Testis (tissue), 2 donors: ENCODE data around the gene HLCS.
A peak's percentile ranks its signal among the peaks of the same experiment; 100 is the strongest.

Source experiments
- POLR2A ChIP-seq: fragments of 450-650 bp; IDR thresholded peaks from one replicate; pipeline ENCODE4 v1.6.1; 2017; ENCODE audit warnings: antibody characterized with exemption, mild to moderate bottlenecking, moderate library complexity
- TF ChIP-seq, protein P1 (sequence below), 3 experiments: fragments of 450-650 bp in 2 of 3; fragments of 200-600 bp in 1 of 3; sonication (generic) in 1 of 3; IDR thresholded peaks; one replicate each; pipeline ENCODE4 v1.5.1; 2016 to 2019; ENCODE audit warnings: antibody characterized with exemption in 3 of 3, mild to moderate bottlenecking in 2 of 3, moderate library complexity in 1 of 3

DNA sequence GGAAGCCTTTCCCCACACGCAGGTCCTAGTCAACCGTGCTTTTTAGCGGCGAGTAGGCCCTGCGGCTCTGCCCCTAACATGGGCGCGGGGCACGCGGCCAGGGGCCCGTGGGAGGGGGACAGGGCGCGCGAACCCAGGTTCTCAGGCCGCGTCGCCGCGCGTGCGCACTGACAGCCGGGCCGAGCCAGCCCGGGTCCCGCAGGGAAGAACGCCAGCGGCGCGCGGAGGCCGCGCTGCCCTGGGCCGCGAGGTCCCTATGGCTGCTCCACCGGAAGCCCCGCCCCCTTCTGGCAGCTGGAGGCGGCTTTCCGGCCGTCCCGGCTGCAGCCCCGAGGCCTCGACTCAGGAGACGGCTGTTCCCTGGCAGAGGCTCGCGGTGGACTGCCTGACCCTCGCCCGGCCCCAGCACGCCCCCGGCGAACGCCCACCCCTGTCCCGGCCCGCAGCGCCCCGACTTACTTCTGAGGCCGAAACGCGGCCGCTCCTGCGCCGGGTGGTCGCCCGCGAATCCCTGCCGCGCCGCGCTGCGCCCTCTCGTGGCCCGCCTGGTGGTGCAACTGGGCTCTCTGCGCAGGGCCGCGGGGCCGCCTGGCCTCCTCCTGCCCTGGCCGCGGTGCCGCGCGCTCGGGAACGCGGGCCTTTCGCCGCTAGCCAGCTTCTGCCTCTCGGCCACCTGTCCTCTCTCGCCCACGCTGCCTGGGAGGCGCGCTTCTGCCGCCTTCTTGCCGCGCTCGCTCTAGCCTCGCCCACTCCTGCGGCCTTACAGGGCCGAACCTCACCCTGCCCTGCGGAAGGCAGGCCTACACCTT lies 23.4 kb upstream of the HLCS start:
- TF ChIP-seq, protein P1, sequence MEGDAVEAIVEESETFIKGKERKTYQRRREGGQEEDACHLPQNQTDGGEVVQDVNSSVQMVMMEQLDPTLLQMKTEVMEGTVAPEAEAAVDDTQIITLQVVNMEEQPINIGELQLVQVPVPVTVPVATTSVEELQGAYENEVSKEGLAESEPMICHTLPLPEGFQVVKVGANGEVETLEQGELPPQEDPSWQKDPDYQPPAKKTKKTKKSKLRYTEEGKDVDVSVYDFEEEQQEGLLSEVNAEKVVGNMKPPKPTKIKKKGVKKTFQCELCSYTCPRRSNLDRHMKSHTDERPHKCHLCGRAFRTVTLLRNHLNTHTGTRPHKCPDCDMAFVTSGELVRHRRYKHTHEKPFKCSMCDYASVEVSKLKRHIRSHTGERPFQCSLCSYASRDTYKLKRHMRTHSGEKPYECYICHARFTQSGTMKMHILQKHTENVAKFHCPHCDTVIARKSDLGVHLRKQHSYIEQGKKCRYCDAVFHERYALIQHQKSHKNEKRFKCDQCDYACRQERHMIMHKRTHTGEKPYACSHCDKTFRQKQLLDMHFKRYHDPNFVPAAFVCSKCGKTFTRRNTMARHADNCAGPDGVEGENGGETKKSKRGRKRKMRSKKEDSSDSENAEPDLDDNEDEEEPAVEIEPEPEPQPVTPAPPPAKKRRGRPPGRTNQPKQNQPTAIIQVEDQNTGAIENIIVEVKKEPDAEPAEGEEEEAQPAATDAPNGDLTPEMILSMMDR (IDR thresholded peaks at IDR 0.05), result peak; percentile 82 to 93 (median 84)
- no peak for TF ChIP-seq POLR2A
